HG03460 (cell line): ENCODE results near the gene SAMD14.

ENCODE experiments used
- ATAC-seq: cut with Tn5 transposase; IDR thresholded peaks from one replicate; pipeline ENCODE4 v1.9.1; 2021; ENCODE audit not compliant: unreplicated experiment

Gene SAMD14

DNA sequence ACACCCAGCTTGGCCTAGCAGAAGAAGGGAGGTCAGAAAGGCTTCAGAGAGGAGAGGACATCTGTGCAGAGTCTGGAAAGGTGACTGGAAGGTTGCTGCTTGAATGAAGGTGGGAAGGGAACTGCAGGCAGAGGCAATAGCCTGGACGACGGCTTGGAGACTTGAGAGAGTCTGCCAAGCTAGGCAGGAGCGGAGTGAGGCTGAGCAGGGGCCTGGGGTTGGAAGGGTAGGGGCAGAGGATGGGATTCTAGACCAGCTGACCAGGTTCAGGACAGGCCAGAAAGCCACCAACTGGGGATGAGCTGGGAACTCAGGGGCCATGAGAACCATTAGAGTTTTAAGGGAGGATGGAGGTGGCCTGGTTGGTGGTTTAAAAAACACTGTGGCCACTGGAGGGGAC is 35.5 kb upstream of the SAMD14 start:
- ATAC-seq, result no peak

DNA sequence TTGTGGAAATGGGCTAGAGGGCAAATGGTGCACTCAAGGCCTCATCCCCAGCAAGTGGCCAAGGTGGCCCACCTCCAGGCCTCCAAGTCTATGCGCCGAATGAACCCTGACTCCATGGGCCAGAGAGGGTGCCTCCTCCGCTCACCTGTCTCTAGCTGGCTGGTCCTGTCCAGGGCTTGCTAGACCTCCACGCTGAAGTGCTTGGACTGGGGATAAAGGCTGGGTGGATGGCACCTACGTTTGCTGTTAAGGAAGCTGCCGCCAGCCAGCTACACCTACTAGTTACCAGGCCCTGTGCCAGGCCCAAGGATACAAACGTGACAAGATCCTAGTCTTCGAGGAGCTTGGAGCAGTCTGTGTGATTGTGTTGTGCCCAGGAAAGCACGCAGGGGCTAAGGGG is 35.1 kb upstream of the SAMD14 start:
- no peak for ATAC-seq

- ATAC-seq, result no peak
These were observed 34.7 kb upstream of the SAMD14 start for GRCh38 chr17:50164697-50164988.

DNA sequence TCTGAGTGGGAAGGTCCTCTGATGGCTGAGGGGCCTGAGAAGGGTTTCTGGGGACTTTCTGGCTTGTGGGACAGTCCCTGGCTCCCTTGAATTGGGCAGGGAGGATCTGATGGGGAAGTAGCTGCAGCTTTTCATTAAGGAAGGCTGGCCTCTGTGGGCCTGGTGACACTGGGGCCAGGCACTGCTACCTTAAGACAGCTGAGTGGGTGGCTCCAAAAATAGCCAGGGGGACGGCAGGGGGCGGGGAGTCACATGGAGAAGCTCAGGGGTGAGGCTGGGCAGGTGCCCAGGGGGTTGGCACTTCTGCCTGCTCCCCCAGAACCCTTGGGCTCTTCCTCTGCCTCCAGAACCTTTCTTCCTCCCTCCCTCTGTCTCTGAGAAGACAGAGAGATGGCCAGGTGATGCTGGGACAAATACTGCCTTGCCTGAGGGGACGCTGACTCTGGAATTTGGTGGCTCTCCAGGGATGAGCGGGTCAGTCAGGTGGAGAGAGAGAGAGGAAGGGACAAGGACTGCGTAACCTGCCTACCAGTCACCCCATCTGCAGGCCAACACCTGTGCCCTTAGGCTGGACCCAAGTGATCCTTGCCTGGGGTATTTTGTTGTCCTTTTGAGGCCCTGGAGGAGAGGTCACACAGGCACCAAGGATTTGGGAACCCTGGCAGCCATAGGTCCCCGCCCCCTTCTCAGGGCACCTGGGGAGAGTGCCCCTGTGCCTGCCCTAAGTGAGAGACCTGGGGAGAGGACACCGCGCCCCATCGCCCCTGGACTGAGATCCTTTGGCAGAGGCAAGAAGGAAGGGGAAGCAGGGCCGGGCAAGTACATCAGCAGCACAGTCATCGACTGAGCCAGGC is 34.1 kb upstream of the SAMD14 start:
- no peak for ATAC-seq

- no peak for ATAC-seq
These were observed 32.7 kb upstream of the SAMD14 start for GRCh38 chr17:50162466-50163254.

GRCh38 chr17:50161911-50162288 is 31.9 kb upstream of the SAMD14 start:
- no peak for ATAC-seq

DNA sequence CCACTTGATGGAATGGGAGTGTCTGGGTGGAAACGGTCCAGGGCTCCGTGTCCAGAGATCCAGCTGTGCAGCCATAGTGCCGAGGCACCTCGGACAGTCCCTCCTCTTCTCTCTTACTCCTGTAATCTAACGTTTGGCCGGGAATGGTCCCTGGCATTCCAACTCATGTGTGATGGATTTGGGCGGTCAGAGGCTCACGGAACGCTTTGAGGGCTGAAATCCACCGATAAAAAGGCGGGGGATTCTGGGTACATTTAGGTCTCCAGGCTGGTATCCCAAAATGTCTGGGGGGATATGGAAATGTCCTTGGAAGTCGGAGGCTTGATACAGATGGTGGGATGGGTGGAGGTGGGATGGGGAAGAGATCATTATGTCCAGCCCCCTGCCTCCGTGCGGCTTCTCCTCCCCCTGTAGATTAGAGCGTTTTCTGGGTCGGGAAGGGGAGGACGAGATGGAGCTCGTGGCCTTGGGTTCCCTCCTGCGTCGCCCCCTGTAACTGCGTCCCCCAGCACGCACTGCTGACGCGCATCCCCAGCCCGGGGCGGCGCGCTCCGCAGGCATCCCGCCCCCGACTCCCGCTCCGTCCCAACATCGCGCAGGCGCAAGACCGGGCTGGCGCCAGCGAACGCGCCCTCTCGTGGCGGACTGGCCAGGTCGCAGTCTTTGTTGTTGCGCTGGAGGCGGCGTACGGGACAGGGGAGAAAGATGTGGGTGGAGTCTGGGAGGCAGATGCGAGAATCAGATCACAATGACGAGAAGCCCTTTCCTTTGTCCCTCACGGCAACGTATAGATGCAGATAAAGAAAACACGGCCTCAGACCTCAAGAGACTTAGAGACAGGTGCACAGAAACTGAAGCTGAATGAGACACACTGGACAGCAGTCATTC is 31.3 kb upstream of the SAMD14 start:
- peak; percentile 69 for ATAC-seq

- no peak for ATAC-seq
These were observed 27.9 kb upstream of the SAMD14 start for GRCh38 chr17:50157891-50158290.

- ATAC-seq, result no peak
These were observed 25.3 kb upstream of the SAMD14 start for GRCh38 chr17:50155115-50155819.

DNA sequence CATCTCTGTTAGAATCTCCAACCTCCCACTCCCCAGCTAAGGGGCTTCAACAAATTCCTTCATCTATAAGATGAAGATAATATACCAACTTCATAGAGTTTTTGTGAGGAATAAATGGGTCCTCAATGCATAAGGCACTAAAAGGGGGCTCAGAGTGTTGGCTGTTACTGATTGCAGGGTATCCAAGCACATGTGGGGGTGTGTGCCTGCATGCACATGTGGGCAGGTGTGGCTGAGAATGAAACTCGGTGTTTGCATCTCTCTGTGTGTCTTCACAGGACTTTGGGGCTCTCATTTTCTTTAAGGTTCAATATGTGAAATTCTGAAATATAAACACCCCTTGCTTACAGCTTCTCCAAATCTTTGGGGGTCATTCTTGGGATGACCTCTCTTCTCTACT is 24.6 kb upstream of the SAMD14 start:
- ATAC-seq, result no peak

DNA sequence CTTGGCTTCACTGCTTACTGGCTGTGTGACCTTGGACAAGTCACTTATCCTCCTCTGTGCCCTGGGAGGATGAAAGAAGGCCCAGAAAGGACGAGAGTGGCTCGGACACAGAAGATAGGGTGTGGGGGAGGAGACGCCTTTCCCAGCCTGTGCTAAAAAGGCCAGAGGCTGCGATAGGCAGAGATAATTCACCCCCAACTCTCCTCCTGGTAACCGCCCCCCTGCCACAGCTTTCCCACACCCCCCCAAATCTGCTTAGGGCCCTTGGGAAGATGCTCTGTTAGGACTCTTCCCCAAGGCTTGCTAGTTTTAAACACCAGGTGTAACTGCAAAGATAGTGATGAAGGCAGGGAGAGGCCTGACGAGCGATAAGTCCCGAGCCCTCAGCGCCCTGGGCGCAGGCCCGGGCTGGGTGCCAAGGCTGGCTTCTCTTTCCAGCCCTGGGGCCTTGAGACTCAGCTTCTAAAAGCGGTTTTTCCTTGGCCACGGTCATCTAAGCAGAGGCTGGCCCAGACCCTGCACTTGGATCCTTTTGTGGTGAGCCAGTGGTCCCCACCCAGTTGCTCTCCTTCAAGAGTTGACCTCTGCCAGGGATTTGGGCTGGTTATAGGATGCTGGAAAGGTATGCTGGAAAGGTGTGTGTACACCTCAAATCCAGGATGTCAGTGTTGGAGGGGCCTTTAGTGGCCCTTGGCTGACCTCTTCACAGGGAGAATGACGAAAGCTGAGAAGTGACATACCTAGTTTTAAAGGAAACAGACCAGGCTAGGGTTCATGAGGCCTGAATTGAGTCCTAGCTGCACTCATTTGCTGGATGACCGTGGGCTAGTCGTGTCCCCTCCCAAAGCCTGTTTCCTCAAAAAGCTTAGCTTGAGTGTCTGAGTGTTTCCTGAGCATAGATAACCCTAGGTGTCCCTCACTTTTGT is 24.0 kb upstream of the SAMD14 start:
- ATAC-seq, result no peak

GRCh38 chr17:50152736-50153135 is 22.8 kb upstream of the SAMD14 start:
- no peak for ATAC-seq

GRCh38 chr17:50151937-50152547 is 22.1 kb upstream of the SAMD14 start:
- no peak for ATAC-seq

GRCh38 chr17:50151041-50151936 is 21.3 kb upstream of the SAMD14 start:
- ATAC-seq, result peak; percentile 31

DNA sequence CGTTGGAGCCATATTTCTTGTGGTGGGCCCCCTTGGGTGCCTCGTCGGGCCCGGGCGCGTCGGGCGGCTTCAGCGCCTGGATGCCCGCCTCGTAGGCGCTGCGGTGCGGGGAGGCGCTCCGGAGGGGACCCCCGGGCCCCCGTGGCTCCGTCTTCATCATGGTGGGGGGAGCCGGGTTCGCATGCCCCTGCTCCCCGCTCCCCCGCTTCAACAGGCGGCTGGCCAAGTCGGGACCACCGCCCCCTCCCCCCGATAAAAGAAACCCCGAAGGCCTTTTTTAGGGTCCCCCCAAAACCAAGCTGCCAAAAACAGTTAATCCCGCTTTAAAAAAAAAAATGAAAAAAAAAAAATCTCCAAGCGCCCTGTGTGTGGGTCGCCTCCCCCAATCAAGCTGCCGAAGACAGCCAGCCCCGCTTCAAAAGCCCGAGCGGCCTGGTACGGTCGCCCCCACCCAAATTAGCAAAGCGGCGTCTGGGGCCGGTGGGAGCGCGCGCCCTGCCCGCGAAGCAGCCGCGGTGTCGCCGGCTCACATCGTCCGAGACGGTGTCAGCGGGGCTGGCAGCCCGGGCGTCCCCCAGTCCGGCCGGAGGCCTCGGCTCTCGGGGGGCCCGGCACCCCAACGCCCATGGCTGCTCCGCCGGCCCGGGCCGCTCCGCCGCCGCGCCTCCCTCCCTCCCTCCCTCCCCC is 20.5 kb upstream of the SAMD14 start, which contains the start of gene PPP1R9B:
Gene PPP1R9B (minus strand): TSS at position 324 of the 687 bp plus-strand sequence. CDS start 164 bp downstream, at position 160.
- ATAC-seq, result no peak

- no peak for ATAC-seq
These were observed 19.7 kb upstream of the SAMD14 start for GRCh38 chr17:50149417-50150353.

DNA sequence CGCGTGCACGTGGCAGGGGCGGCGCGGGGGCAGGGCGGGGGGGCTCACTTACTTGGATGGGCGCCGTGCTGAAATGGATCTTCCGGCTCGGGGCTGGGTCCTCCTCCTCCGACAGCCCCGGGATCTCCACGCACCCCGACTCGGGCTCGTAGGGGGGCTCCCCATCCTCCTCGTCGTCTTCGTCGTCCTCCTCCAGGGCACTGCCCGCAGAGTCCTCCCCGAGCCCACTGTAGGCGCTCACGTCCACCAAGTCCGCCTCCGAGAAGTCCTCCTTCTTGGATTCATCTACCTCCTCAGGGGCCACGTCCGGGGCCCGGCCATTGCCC is 19.1 kb upstream of the SAMD14 start:
- no peak for ATAC-seq
